ENCODE results near the gene RAB10. TPM values are rescaled to one million over a fixed set of nuclear protein-coding genes. Genes with fewer than 3 reads are reported as not detected.
"Not testable (repeated sequence)": the region's sequence is repeated elsewhere in the genome, so short reads cannot be mapped to it uniquely, and the experiment has no call there.

RAB10 gene
- total RNA-seq, 2 experiments from 2014 or later = 13.5 to 13.8 TPM

- DNase-seq (no peak), ATAC-seq (ENCODE audit: poor library complexity) (no peak)
- Mint-ChIP-seq H3K27me3 (no peaks in the 10 kb centered on the region), H3K4me1 (ENCODE audit: low read depth) (peaks cover 37% of the 10 kb centered on the region), H3K36me3 (ENCODE audit: low read depth) (peaks cover 48% of the 10 kb centered on the region), H3K4me3 (no peak overlapping the region), H3K27ac (no peak overlapping the region), H3K9me3 (peaks cover 5% of the 10 kb centered on the region)
- no peaks in the 10 kb centered on the region for H3K27me3 ChIP-seq (ENCODE audit: control insufficient read depth in 1 of 2, insufficient read depth in 2 of 2, low read length in 2 of 2)
- H3K4me1 ChIP-seq (ENCODE audit: insufficient read depth, low read length) = no peaks in the 10 kb centered on the region
- POLR2A ChIA-PET = no interaction called here
- peaks cover 0 to 15% of the 10 kb centered on the region in 2 experiments for H3K9me3 ChIP-seq (ENCODE audit: control insufficient read depth in 1 of 2, insufficient read depth in 1 of 2, low read length in 2 of 2)
- H3K4me3 ChIP-seq (ENCODE audit: low read length) = no peak overlapping the region
- TF ChIP-seq CTCF (IDR thresholded peaks at IDR 0.05) = no peak
- H3K36me3 ChIP-seq (ENCODE audit: insufficient read depth, low read length) = no peaks in the 10 kb centered on the region
- CTCF ChIA-PET = interaction anchor here (0.7 kb wide), 1 partner anchor 14 kb away, joined by 3 read pairs; no protein-coding TSS in a partner anchor
- no peak overlapping the region for H3K27ac ChIP-seq (ENCODE audit: low read depth in 1 of 2, low read length in 2 of 2)
- intact Hi-C loops (cut with DNase I, micrococcal nuclease) = no loop called here
Measured at GRCh38 chr2:26078939-26079338, 45.1 kb downstream of the RAB10 start.

DNA sequence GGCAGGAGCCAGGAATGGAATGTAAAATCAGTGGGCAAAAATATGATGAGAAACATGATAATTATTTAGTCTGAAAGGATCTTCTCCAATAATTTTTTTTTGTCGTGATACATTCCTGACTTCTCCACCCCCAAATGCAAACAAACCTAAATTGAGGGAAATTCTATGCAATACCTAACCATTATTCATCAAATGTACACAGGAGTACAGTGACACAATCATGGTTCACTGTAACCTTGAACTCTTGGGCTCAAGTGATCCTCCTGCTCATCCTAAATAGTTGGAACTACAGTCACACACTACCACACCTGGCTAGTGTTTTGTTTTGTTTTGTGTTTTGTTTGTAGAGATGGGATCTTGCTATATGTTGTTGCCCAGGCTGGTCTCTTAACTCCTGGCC, 46.5 kb downstream of the RAB10 start:
- Histone ChIP-seq H3K4me3 (ENCODE audit: low read length) (no peak overlapping the region), H3K27ac (ENCODE audit: low read depth in 1 of 2, low read length in 2 of 2) (no peak overlapping the region), H3K4me1 (ENCODE audit: insufficient read depth, low read length) (no peaks in the 10 kb centered on the region), H3K9me3 (ENCODE audit: control insufficient read depth in 1 of 2, insufficient read depth in 1 of 2, low read length in 2 of 2) (peaks cover 0 to 15% of the 10 kb centered on the region in 2 experiments), H3K36me3 (ENCODE audit: insufficient read depth, low read length) (no peaks in the 10 kb centered on the region), H3K27me3 (ENCODE audit: control insufficient read depth in 1 of 2, insufficient read depth in 2 of 2, low read length in 2 of 2) (no peaks in the 10 kb centered on the region)
- Mint-ChIP-seq H3K36me3 (ENCODE audit: low read depth) (peaks cover 57% of the 10 kb centered on the region), H3K27me3 (no peaks in the 10 kb centered on the region), H3K4me3 (no peak overlapping the region), H3K9me3 (peaks cover 5% of the 10 kb centered on the region), H3K4me1 (ENCODE audit: low read depth) (peaks cover 24% of the 10 kb centered on the region), H3K27ac (no peak overlapping the region)
- ChIA-PET POLR2A (no interaction called here), CTCF (no interaction called here)
- intact Hi-C loops (cut with DNase I, micrococcal nuclease) = loop anchor here in 1 of 2 experiments (10.0 kb wide), 1 partner anchor 494 kb away; no protein-coding TSS in a partner anchor
- ATAC-seq (ENCODE audit: poor library complexity) = no peak
- TF ChIP-seq CTCF (IDR thresholded peaks at IDR 0.05) = no peak
- no peak for DNase-seq

- not testable (repeated sequence) for DNase-seq; H3K27me3 Mint-ChIP-seq; ATAC-seq (ENCODE audit: poor library complexity)
Measured at GRCh38 chr2:26080925-26081324, 47.0 kb downstream of the RAB10 start.

GRCh38 chr2:26081556-26081955, 47.7 kb downstream of the RAB10 start:
- no peak overlapping the region for H3K4me3 ChIP-seq (ENCODE audit: low read length)
- intact Hi-C loops (cut with DNase I, micrococcal nuclease) = loop anchor here in 1 of 2 experiments (10.0 kb wide), 1 partner anchor 493 kb away; no protein-coding TSS in a partner anchor
- no peaks in the 10 kb centered on the region for H3K36me3 ChIP-seq (ENCODE audit: insufficient read depth, low read length)
- POLR2A ChIA-PET = interaction anchor here (0.5 kb wide), 1 partner anchor 120 kb away, joined by 3 read pairs; no protein-coding TSS in a partner anchor
- Mint-ChIP-seq H3K4me1 (ENCODE audit: low read depth) (peaks cover 22% of the 10 kb centered on the region), H3K9me3 (peaks cover 5% of the 10 kb centered on the region), H3K4me3 (no peak overlapping the region), H3K27me3 (no peaks in the 10 kb centered on the region), H3K36me3 (ENCODE audit: low read depth) (peaks cover 64% of the 10 kb centered on the region), H3K27ac (no peak overlapping the region)
- H3K27ac ChIP-seq (ENCODE audit: low read depth in 1 of 2, low read length in 2 of 2) = no peak overlapping the region
- H3K4me1 ChIP-seq (ENCODE audit: insufficient read depth, low read length) = peaks cover 4% of the 10 kb centered on the region
- H3K9me3 ChIP-seq (ENCODE audit: control insufficient read depth in 1 of 2, insufficient read depth in 1 of 2, low read length in 2 of 2) = peaks cover 0 to 15% of the 10 kb centered on the region in 2 experiments
- CTCF ChIA-PET = no interaction called here
- H3K27me3 ChIP-seq (ENCODE audit: control insufficient read depth in 1 of 2, insufficient read depth in 2 of 2, low read length in 2 of 2) = no peaks in the 10 kb centered on the region
- DNase-seq (no peak), ATAC-seq (ENCODE audit: poor library complexity) (no peak)
- TF ChIP-seq CTCF (IDR thresholded peaks at IDR 0.05) = no peak

More at GRCh38 chr2:26080925-26081324, 47.0 kb downstream of the RAB10 start:
- POLR2A ChIA-PET; H3K27me3 ChIP-seq (ENCODE audit: control insufficient read depth in 1 of 2, insufficient read depth in 2 of 2, low read length in 2 of 2); H3K27ac ChIP-seq (ENCODE audit: low read depth in 1 of 2, low read length in 2 of 2); H3K4me3 ChIP-seq (ENCODE audit: low read length); CTCF ChIA-PET; H3K4me3 Mint-ChIP-seq; H3K27ac Mint-ChIP-seq; H3K9me3 Mint-ChIP-seq; H3K4me1 ChIP-seq (ENCODE audit: insufficient read depth, low read length); H3K36me3 ChIP-seq (ENCODE audit: insufficient read depth, low read length): not testable (repeated sequence)
- Mint-ChIP-seq H3K36me3 (ENCODE audit: low read depth) (peaks cover 57% of the 10 kb centered on the region), H3K4me1 (ENCODE audit: low read depth) (peaks cover 19% of the 10 kb centered on the region)
- peaks cover 0 to 15% of the 10 kb centered on the region in 2 experiments for H3K9me3 ChIP-seq (ENCODE audit: control insufficient read depth in 1 of 2, insufficient read depth in 1 of 2, low read length in 2 of 2)
- intact Hi-C loops (cut with DNase I, micrococcal nuclease) = loop anchor here in 1 of 2 experiments (10.0 kb wide), 1 partner anchor 494 kb away; no protein-coding TSS in a partner anchor
